Measurements from ENCODE around the gene TMEM150A. TPM values are rescaled to one million over a fixed set of nuclear protein-coding genes. Genes with fewer than 3 reads are reported as not detected.

The TMEM150A gene
- total RNA-seq, 2 donors from 2014 or later: 17.4 to 32.3 TPM

DNA sequence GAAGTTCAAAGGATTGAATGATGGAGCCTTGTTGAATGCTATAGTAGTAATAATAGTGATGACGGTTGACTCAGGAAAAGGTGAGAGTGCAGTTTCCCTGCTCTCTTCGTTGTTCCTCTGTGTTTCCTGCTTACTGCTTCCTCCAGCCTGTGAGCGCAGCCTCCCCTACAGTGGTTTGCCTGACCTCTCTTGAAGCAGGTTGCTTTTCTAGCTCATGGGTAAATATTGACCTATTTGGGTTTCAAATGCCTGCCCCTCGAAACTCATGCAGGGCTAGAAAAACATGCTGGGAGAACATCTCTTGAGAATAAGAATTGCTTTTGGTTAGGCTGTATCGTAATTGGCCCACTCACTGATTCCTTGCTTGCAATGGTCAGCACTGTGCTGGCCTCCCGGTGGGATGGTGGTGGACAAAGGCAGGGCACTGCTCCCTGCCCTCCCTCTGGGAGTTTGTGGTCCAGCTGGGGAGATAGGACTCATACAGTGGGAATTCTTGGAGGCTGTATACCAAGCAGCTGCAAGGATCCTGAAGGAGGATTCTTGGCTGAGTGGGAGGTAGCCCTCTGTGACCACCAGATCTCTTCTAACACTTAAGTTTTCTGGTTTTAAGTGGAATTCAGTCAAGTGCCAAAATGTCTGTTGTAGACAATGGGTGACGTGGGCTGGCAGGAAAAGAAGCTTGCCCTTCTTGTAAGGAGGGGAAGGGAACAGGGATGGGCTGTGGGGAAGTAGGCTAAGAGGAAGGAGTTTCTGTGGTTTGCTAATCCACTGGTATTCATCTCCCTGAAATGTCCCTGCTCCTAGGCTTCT lies 12.3 kb downstream of the TMEM150A start:
- Histone ChIP-seq H3K27ac (peak overlapping the region; percentile 45 to 49), H3K4me1 (replicated peaks) (peaks cover 8% of the 10 kb centered on the region), H3K36me3 (no peaks in the 10 kb centered on the region), H3K4me3 (no peak overlapping the region), H3K27me3 (replicated peaks; ENCODE audit: insufficient read depth) (no peaks in the 10 kb centered on the region), H3K9me3 (no peaks in the 10 kb centered on the region)
- intact Hi-C loops (cut with DNase I): no loop called here
- DNase-seq (ENCODE audit: low spot score): no peak
- WGBS: 46% methylated on average over 7 of the region's 7 CpGs
- TF ChIP-seq POLR2A (IDR thresholded peaks at IDR 0.05) (no peak), POLR2AphosphoS5 (IDR thresholded peaks at IDR 0.05) (no peak)
- TF ChIP-seq, protein P1, sequence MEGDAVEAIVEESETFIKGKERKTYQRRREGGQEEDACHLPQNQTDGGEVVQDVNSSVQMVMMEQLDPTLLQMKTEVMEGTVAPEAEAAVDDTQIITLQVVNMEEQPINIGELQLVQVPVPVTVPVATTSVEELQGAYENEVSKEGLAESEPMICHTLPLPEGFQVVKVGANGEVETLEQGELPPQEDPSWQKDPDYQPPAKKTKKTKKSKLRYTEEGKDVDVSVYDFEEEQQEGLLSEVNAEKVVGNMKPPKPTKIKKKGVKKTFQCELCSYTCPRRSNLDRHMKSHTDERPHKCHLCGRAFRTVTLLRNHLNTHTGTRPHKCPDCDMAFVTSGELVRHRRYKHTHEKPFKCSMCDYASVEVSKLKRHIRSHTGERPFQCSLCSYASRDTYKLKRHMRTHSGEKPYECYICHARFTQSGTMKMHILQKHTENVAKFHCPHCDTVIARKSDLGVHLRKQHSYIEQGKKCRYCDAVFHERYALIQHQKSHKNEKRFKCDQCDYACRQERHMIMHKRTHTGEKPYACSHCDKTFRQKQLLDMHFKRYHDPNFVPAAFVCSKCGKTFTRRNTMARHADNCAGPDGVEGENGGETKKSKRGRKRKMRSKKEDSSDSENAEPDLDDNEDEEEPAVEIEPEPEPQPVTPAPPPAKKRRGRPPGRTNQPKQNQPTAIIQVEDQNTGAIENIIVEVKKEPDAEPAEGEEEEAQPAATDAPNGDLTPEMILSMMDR (IDR thresholded peaks at IDR 0.05): no peak

DNA sequence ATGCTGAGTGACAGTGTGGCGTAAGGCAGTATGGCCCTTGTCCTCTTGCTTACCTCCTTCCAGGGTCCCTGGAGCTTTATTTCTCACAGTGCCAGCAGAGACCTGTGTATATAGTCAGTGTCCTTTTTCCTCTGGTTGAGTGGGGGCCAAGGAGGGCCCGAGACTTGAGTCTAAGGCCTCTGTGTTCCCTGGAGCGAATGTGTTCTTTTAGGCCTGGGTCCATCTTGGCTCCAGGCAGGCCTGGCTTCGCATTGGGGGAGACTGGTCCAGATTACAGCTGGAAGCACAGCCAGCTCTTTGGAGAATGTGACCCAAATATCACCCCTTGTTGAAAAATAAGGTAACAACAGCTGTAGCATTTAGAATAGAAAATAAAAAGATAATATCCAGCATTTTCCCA lies 13.3 kb downstream of the TMEM150A start:
- Histone ChIP-seq H3K4me1 (replicated peaks) (peaks cover 3% of the 10 kb centered on the region), H3K27ac (peak overlapping the region; percentile 45 to 49), H3K27me3 (replicated peaks; ENCODE audit: insufficient read depth) (no peaks in the 10 kb centered on the region), H3K36me3 (no peaks in the 10 kb centered on the region), H3K4me3 (no peak overlapping the region), H3K9me3 (no peaks in the 10 kb centered on the region)
- DNase-seq (ENCODE audit: low spot score): no peak
- intact Hi-C loops (cut with DNase I): no loop called here
- TF ChIP-seq POLR2A (IDR thresholded peaks at IDR 0.05) (no peak), POLR2AphosphoS5 (IDR thresholded peaks at IDR 0.05) (no peak)
- TF ChIP-seq, protein P1 (IDR thresholded peaks at IDR 0.05): no peak
- 68% methylated on average over 4 of the region's 4 CpGs for WGBS

DNA sequence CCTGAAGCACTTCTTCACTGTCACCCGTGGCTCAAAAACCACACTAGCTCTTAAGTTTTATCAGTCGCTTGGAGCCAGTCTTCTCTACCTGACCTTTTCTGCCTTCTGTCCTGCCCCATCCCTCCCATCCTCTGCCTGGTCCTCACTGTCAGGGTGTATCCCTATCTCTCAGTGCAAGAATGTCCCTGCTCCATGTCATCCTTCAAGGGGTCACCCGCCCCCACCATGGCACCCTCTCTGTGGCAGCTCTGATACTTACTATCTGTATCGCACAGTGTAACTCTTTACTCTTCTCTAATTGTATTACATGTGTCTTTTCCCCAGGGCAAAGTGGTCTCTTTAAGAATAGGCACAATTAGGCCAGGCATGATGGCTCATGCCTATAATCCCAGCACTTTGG lies 13.9 kb downstream of the TMEM150A start:
- TF ChIP-seq POLR2AphosphoS5 (IDR thresholded peaks at IDR 0.05): no peak
- no peak for TF ChIP-seq POLR2A (IDR thresholded peaks at IDR 0.05)
- TF ChIP-seq, protein P1 (IDR thresholded peaks at IDR 0.05): no peak
- no peaks in the 10 kb centered on the region for H3K9me3 ChIP-seq
- H3K36me3 ChIP-seq: no peaks in the 10 kb centered on the region
- DNase-seq (ENCODE audit: low spot score): no peak
- WGBS: 80% methylated on average over 4 of the region's 4 CpGs
- no peak overlapping the region for H3K4me3 ChIP-seq
- H3K4me1 ChIP-seq (replicated peaks): peaks cover 8% of the 10 kb centered on the region
- H3K27me3 ChIP-seq (replicated peaks; ENCODE audit: insufficient read depth): no peaks in the 10 kb centered on the region
- H3K27ac ChIP-seq: peak overlapping the region; percentile 45 to 49
- intact Hi-C loops (cut with DNase I): no loop called here

DNA sequence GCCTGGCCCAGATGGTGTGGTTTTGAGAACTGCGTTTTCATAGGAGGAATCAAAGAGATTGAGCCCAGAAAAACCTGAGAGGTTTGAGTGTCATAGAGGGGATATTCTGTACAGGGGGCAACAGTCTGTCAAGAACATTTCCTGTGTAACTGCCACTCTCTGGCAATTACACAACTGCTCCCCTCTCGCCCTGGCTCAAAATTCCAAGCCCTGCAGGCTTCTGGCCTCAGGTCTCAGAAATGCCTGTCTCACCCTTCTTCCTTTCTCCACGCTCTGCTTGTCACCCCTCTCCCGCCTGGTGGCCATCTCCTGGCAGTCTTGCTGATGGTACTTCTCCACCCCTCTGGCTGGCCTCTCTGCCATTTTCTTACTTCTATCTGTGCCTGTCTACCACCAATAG lies 14.3 kb downstream of the TMEM150A start:
- no peaks in the 10 kb centered on the region for H3K36me3 ChIP-seq
- no peak for DNase-seq (ENCODE audit: low spot score)
- H3K4me3 ChIP-seq: no peak overlapping the region
- 81% methylated on average over 4 of the region's 4 CpGs for WGBS
- peaks cover 9% of the 10 kb centered on the region for H3K4me1 ChIP-seq (replicated peaks)
- intact Hi-C loops (cut with DNase I): no loop called here
- no peaks in the 10 kb centered on the region for H3K9me3 ChIP-seq
- no peaks in the 10 kb centered on the region for H3K27me3 ChIP-seq (replicated peaks; ENCODE audit: insufficient read depth)
- H3K27ac ChIP-seq: peak overlapping the region; percentile 45 to 49
- no peak for TF ChIP-seq POLR2AphosphoS5 (IDR thresholded peaks at IDR 0.05)
- TF ChIP-seq, protein P1 (IDR thresholded peaks at IDR 0.05): no peak
- no peak for TF ChIP-seq POLR2A (IDR thresholded peaks at IDR 0.05)

DNA sequence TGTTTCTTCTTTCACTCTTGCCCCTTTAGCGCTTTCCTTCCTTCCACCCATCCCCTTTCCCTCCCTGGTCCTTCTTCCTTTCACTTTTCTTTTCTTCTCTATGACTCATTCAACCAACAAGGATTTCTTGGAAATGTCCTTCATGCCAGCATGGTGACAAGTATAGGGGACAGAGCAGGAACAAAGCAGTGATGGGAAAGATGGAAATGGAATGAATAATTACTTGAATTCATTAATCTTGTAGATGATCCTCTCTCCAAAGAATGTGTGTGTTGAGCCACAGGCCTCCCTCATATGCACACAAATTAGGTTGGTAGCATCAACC lies 16.8 kb downstream of the TMEM150A start:
- no peak for DNase-seq (ENCODE audit: low spot score)
- WGBS: 75% methylated on average over 1 of the region's 1 CpG
- H3K4me3 ChIP-seq: no peak overlapping the region
- no peaks in the 10 kb centered on the region for H3K9me3 ChIP-seq
- TF ChIP-seq POLR2A (IDR thresholded peaks at IDR 0.05) (no peak), POLR2AphosphoS5 (IDR thresholded peaks at IDR 0.05) (no peak)
- TF ChIP-seq, protein P1 (IDR thresholded peaks at IDR 0.05): no peak
- peaks cover 9% of the 10 kb centered on the region for H3K4me1 ChIP-seq (replicated peaks)
- intact Hi-C loops (cut with DNase I): no loop called here
- no peaks in the 10 kb centered on the region for H3K36me3 ChIP-seq
- peak overlapping the region; percentile 76 to 86 for H3K27ac ChIP-seq
- H3K27me3 ChIP-seq (replicated peaks; ENCODE audit: insufficient read depth): no peaks in the 10 kb centered on the region

All from prostate gland (tissue), 2 donors.